ENCODE data around the gene CSK. TPM values are rescaled to one million over a fixed set of nuclear protein-coding genes. Genes with fewer than 3 reads are reported as not detected.
A peak's percentile ranks its signal among the peaks of the same experiment; 100 is the strongest.

Gene CSK
- total and polyA plus RNA-seq, 2 experiments from 2014 or later, result 16.9 to 19.1 TPM

- DNase-seq (ENCODE audit: low spot score), result no peak
- WGBS (ENCODE audit: low lambda C conversion rate, missing lambda C conversion rate), result 97% methylated on average over 14 of the region's 14 CpGs
Measured at GRCh38 chr15:74767167-74768098, 14.4 kb upstream of the CSK start.

GRCh38 chr15:74768099-74768770, 13.6 kb upstream of the CSK start:
- no peaks in the 10 kb centered on the region for H3K9me3 ChIP-seq (ENCODE audit: low read depth)
- H3K27me3 ChIP-seq, result no peaks in the 10 kb centered on the region
- no peak for TF ChIP-seq EZH2phosphoT487 (IDR thresholded peaks at IDR 0.05; ENCODE audit: low read depth, severe bottlenecking, unreplicated experiment)
- no peaks in the 10 kb centered on the region for H3K4me1 ChIP-seq (ENCODE audit: insufficient read depth)
- no peaks in the 10 kb centered on the region for H3K79me2 ChIP-seq
- peak overlapping the region; percentile 66 for H3K4me2 ChIP-seq
- H2AFZ ChIP-seq, result no peak overlapping the region
- no peaks in the 10 kb centered on the region for H3K36me3 ChIP-seq (replicated peaks; ENCODE audit: insufficient read depth, low read depth)
- peak; percentile 4 for DNase-seq (ENCODE audit: low spot score)
- whole genome bisulfite sequencing (ENCODE audit: low lambda C conversion rate, missing lambda C conversion rate), result 48% methylated on average over 15 of the region's 15 CpGs
- no peak overlapping the region for H3K27ac ChIP-seq
- no peaks in the 10 kb centered on the region for H3K9me2 ChIP-seq (replicated peaks; ENCODE audit: insufficient read depth)
- no peak overlapping the region for H3K4me3 ChIP-seq
- H4K20me1 ChIP-seq (ENCODE audit: insufficient read depth, poor library complexity, severe bottlenecking), result no peaks in the 10 kb centered on the region

More at GRCh38 chr15:74767167-74768098, 14.4 kb upstream of the CSK start:
- Histone ChIP-seq H3K36me3 (replicated peaks; ENCODE audit: insufficient read depth, low read depth) (no peaks in the 10 kb centered on the region), H2AFZ (no peak overlapping the region), H4K20me1 (ENCODE audit: insufficient read depth, poor library complexity, severe bottlenecking) (no peaks in the 10 kb centered on the region), H3K4me3 (no peak overlapping the region), H3K9me3 (ENCODE audit: low read depth) (no peaks in the 10 kb centered on the region), H3K4me1 (ENCODE audit: insufficient read depth) (no peaks in the 10 kb centered on the region), H3K9me2 (replicated peaks; ENCODE audit: insufficient read depth) (no peaks in the 10 kb centered on the region), H3K79me2 (no peaks in the 10 kb centered on the region), H3K27me3 (no peaks in the 10 kb centered on the region), H3K4me2 (no peak overlapping the region), H3K27ac (no peak overlapping the region)
- TF ChIP-seq EZH2phosphoT487 (IDR thresholded peaks at IDR 0.05; ENCODE audit: low read depth, severe bottlenecking, unreplicated experiment) (no peak), EZH2 (IDR thresholded peaks at IDR 0.05; ENCODE audit: borderline replicate concordance) (no peak)
- TF ChIP-seq, protein P1, sequence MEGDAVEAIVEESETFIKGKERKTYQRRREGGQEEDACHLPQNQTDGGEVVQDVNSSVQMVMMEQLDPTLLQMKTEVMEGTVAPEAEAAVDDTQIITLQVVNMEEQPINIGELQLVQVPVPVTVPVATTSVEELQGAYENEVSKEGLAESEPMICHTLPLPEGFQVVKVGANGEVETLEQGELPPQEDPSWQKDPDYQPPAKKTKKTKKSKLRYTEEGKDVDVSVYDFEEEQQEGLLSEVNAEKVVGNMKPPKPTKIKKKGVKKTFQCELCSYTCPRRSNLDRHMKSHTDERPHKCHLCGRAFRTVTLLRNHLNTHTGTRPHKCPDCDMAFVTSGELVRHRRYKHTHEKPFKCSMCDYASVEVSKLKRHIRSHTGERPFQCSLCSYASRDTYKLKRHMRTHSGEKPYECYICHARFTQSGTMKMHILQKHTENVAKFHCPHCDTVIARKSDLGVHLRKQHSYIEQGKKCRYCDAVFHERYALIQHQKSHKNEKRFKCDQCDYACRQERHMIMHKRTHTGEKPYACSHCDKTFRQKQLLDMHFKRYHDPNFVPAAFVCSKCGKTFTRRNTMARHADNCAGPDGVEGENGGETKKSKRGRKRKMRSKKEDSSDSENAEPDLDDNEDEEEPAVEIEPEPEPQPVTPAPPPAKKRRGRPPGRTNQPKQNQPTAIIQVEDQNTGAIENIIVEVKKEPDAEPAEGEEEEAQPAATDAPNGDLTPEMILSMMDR (IDR thresholded peaks at IDR 0.05; ENCODE audit: poor library complexity), result no peak

GRCh38 chr15:74768771-74769342, 13.0 kb upstream of the CSK start:
- peak; percentile 73 for DNase-seq (ENCODE audit: low spot score)
- Histone ChIP-seq H3K9me3 (ENCODE audit: low read depth) (no peaks in the 10 kb centered on the region), H3K79me2 (no peaks in the 10 kb centered on the region), H3K27me3 (no peaks in the 10 kb centered on the region), H4K20me1 (ENCODE audit: insufficient read depth, poor library complexity, severe bottlenecking) (no peaks in the 10 kb centered on the region), H3K36me3 (replicated peaks; ENCODE audit: insufficient read depth, low read depth) (no peaks in the 10 kb centered on the region), H3K4me2 (peak overlapping the region; percentile 66), H3K27ac (no peak overlapping the region), H3K4me1 (ENCODE audit: insufficient read depth) (no peaks in the 10 kb centered on the region), H2AFZ (no peak overlapping the region), H3K9me2 (replicated peaks; ENCODE audit: insufficient read depth) (no peaks in the 10 kb centered on the region), H3K4me3 (no peak overlapping the region)
- no peak for TF ChIP-seq EZH2phosphoT487 (IDR thresholded peaks at IDR 0.05; ENCODE audit: low read depth, severe bottlenecking, unreplicated experiment)
- TF ChIP-seq, protein P1 (IDR thresholded peaks at IDR 0.05; ENCODE audit: poor library complexity), result peak; percentile 94
- no peak for TF ChIP-seq EZH2 (IDR thresholded peaks at IDR 0.05; ENCODE audit: borderline replicate concordance)
- WGBS (ENCODE audit: low lambda C conversion rate, missing lambda C conversion rate), result 9% methylated on average over 9 of the region's 9 CpGs

All from hepatocyte (in vitro differentiated cells).